ENCODE results near the gene SCARB1. TPM values are rescaled to one million over a fixed set of nuclear protein-coding genes. Genes with fewer than 3 reads are reported as not detected.
A peak's percentile ranks its signal among the peaks of the same experiment; 100 is the strongest.

The SCARB1 gene
- total and polyA plus RNA-seq, 2 of the 13 experiments (the other 11 are each of a cell fraction or from before 2014, with no cell fraction given) = 63.4 to 160 TPM

- no peaks in the 10 kb centered on the region for H4K20me1 ChIP-seq (ENCODE audit: insufficient read depth, low read length)
- ATAC-seq (no peak), FAIRE-seq (no peak), DNase-seq (ENCODE audit: low spot score) (no peak)
- H2AFZ ChIP-seq (ENCODE audit: low read length) = no peak overlapping the region
- in situ Hi-C loops (cut with HindIII; ENCODE audit: extremely low pct_ligation_motif_present, low pct_unique_long_range_greater_than_20kb) = no loop called here
- H3K36me3 ChIP-seq (replicated peaks in 1 of 2; ENCODE audit: control insufficient read depth in 1 of 2, insufficient read depth in 2 of 2, low read length in 2 of 2) = no peaks in the 10 kb centered on the region
- TF ChIP-seq ZNF331 (CRISPR knock-in tag; IDR thresholded peaks at IDR 0.05) = peak; percentile 97
- TF ChIP-seq ZNF891 (CRISPR knock-in tag; IDR thresholded peaks at IDR 0.05) = no peak
- no peaks in the 10 kb centered on the region for H3K79me2 ChIP-seq (ENCODE audit: insufficient read depth, low read length)
- intact Hi-C loops (cut with micrococcal nuclease; ENCODE audit: unreplicated experiment) = no loop called here
- WGBS (ENCODE audit: low lambda C conversion rate) = 44% methylated on average over 3 of the region's 4 CpGs
- H3K9me3 ChIP-seq (ENCODE audit: low read length) = no peaks in the 10 kb centered on the region; the same call in 1 of the 2 replicates
- no peak overlapping the region for H3K27ac ChIP-seq (ENCODE audit: extremely low read length, insufficient read depth, low read length)
- H3K9ac ChIP-seq (ENCODE audit: insufficient read depth, low read depth, low read length) = no peak overlapping the region
- BruUV-seq (replicated peaks) = no TSS peak
- POLR2A ChIA-PET = no interaction called here
- CTCF ChIA-PET (ENCODE audit: low intra/inter-chr PET ratio, low total read pairs) = no interaction called here
- peaks cover 5 to 49% of the 10 kb centered on the region in 2 experiments; a peak in 4 of 5 replicates for H3K27me3 ChIP-seq (ENCODE audit: control insufficient read depth in 1 of 2, insufficient read depth in 2 of 2, low read length in 2 of 2)
- H3K4me2 ChIP-seq (ENCODE audit: low read depth, low read length) = no peak overlapping the region
- H3K4me3 ChIP-seq (replicated peaks in 1 of 3; ENCODE audit: insufficient read depth in 1 of 3, low read depth in 2 of 3, low read length in 3 of 3) = no peak overlapping the region
- H3K4me1 ChIP-seq (ENCODE audit: insufficient read depth, low read length) = peaks cover 10% of the 10 kb centered on the region
Measured at GRCh38 chr12:124757329-124757728, 106.3 kb downstream of the SCARB1 start.

- Histone ChIP-seq H2AFZ (ENCODE audit: low read length) (no peak overlapping the region), H3K36me3 (replicated peaks in 1 of 2; ENCODE audit: control insufficient read depth in 1 of 2, insufficient read depth in 2 of 2, low read length in 2 of 2) (no peaks in the 10 kb centered on the region), H3K9me3 (ENCODE audit: low read length) (no peaks in the 10 kb centered on the region; the same call in 1 of the 2 replicates), H3K79me2 (ENCODE audit: insufficient read depth, low read length) (no peaks in the 10 kb centered on the region), H3K27ac (ENCODE audit: extremely low read length, insufficient read depth, low read length) (no peak overlapping the region), H3K27me3 (ENCODE audit: control insufficient read depth in 1 of 2, insufficient read depth in 2 of 2, low read length in 2 of 2) (peaks cover 5 to 53% of the 10 kb centered on the region in 2 experiments; a peak in 4 of 5 replicates), H3K4me1 (ENCODE audit: insufficient read depth, low read length) (peaks cover 10% of the 10 kb centered on the region), H3K4me2 (ENCODE audit: low read depth, low read length) (no peak overlapping the region), H4K20me1 (ENCODE audit: insufficient read depth, low read length) (no peaks in the 10 kb centered on the region), H3K4me3 (replicated peaks in 1 of 3; ENCODE audit: insufficient read depth in 1 of 3, low read depth in 2 of 3, low read length in 3 of 3) (no peak overlapping the region), H3K9ac (ENCODE audit: insufficient read depth, low read depth, low read length) (no peak overlapping the region)
- FAIRE-seq (no peak), DNase-seq (ENCODE audit: low spot score) (no peak), ATAC-seq (no peak)
- no TSS peak for BruUV-seq (replicated peaks)
- CTCF ChIA-PET (ENCODE audit: low intra/inter-chr PET ratio, low total read pairs) = no interaction called here
- POLR2A ChIA-PET = no interaction called here
- intact Hi-C loops (cut with micrococcal nuclease; ENCODE audit: unreplicated experiment) = no loop called here
- in situ Hi-C loops (cut with HindIII; ENCODE audit: extremely low pct_ligation_motif_present, low pct_unique_long_range_greater_than_20kb) = no loop called here
- TF ChIP-seq TAF15 (IDR thresholded peaks at IDR 0.05; ENCODE audit: low read depth, low read length, poor library complexity, severe bottlenecking) (no peak), ATF4 (CRISPR knock-in tag; IDR thresholded peaks at IDR 0.05) (no peak), ZNF792 (CRISPR knock-in tag; IDR thresholded peaks at IDR 0.05) (no peak), NAIF1 (CRISPR knock-in tag; IDR thresholded peaks at IDR 0.05; ENCODE audit: borderline replicate concordance) (no peak), HMGXB3 (CRISPR knock-in tag; IDR thresholded peaks at IDR 0.05; ENCODE audit: borderline replicate concordance) (no peak), NFKB2 (CRISPR knock-in tag; IDR thresholded peaks at IDR 0.05; ENCODE audit: borderline replicate concordance) (no peak)
- 42% methylated on average over 3 of the region's 3 CpGs for whole genome bisulfite sequencing (ENCODE audit: low lambda C conversion rate)
Measured at GRCh38 chr12:124756760-124757159, 106.9 kb downstream of the SCARB1 start.
